ENCODE data around the gene ENTPD2. TPM values are rescaled to one million over a fixed set of nuclear protein-coding genes. Genes with fewer than 3 reads are reported as not detected.
A peak's percentile ranks its signal among the peaks of the same experiment; 100 is the strongest.

The ENTPD2 gene
- total and polyA plus RNA-seq, 9 of the 15 experiments (the other 6 are each of a cell fraction or from before 2014, with no cell fraction given) = 0.04 to 0.60 (median 0.14) TPM; not detected in 4

DNA sequence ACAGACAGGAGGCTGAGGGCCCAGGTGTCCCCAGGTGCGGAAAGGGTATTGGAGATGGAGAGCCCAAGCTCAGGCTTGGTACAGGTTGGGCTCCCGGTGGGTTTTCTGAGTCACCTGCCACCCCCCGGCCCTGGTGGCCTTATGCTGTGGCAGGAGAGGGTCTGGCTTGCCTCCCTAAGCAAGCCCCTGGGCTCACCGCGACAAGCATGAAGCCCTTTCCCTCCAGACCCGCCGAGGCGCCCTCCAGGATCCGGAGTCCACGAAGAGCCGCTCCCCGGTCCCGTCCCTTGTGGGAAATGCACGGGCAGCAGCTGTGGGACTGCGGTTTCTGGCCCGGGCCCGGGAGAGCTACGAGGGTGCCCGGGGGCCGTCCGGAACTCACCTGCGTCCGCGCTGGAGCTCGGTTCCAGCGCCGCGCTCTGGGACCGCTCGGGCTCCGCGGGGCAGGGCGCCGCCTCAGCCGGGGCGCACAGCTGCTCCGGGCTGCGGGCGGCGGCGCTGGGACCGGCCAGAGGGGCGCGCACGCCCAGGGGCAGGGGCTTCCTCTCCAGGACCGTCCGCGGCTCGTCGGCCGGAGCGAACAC lies 15.7 kb upstream of the ENTPD2 start (continued):
- TF ChIP-seq ATF1 (CRISPR knock-in tag; IDR thresholded peaks at IDR 0.05) = no peak
- no peak for TF ChIP-seq ATF1 (tag; IDR thresholded peaks at IDR 0.05)
- TF ChIP-seq FUS (optimal IDR thresholded peaks at IDR 0.05; ENCODE audit: low read depth, low read length) = no peak
- TF ChIP-seq ZNF407 (IDR thresholded peaks at IDR 0.05; ENCODE audit: low read depth) = no peak
- peak; percentile 66; the same call in 1 of the 2 replicates for TF ChIP-seq ZBTB7A (IDR thresholded peaks at IDR 0.05; ENCODE audit: borderline replicate concordance, control insufficient read depth, low read depth, low read length)
- TF ChIP-seq, protein P1, sequence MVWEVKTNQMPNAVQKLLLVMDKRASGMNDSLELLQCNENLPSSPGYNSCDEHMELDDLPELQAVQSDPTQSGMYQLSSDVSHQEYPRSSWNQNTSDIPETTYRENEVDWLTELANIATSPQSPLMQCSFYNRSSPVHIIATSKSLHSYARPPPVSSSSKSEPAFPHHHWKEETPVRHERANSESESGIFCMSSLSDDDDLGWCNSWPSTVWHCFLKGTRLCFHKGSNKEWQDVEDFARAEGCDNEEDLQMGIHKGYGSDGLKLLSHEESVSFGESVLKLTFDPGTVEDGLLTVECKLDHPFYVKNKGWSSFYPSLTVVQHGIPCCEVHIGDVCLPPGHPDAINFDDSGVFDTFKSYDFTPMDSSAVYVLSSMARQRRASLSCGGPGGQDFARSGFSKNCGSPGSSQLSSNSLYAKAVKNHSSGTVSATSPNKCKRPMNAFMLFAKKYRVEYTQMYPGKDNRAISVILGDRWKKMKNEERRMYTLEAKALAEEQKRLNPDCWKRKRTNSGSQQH (CRISPR knock-in tag; IDR thresholded peaks at IDR 0.05) = no peak
- peak in 1 of 2 experiments; percentile 19 for TF ChIP-seq E2F6 (IDR thresholded peaks at IDR 0.05; ENCODE audit: borderline replicate concordance in 1 of 2, extremely low read depth in 1 of 2, insufficient read depth in 1 of 2, insufficient read length in 1 of 2, low read depth in 1 of 2, low read length in 1 of 2, poor library complexity in 1 of 2, severe bottlenecking in 1 of 2)
- no peak for TF ChIP-seq JUN (IDR thresholded peaks at IDR 0.05; ENCODE audit: borderline replicate concordance, low read depth, low read length)
- no peak for TF ChIP-seq JUN (CRISPR knock-in tag; IDR thresholded peaks at IDR 0.05; ENCODE audit: borderline replicate concordance)
- no peak for TF ChIP-seq HDGF (IDR thresholded peaks at IDR 0.05)
- TF ChIP-seq ZNF24 (IDR thresholded peaks at IDR 0.05) = no peak
- no peak for TF ChIP-seq SAP30 (IDR thresholded peaks at IDR 0.05; ENCODE audit: borderline replicate concordance, insufficient read depth, low read depth, low read length, poor library complexity, severe bottlenecking)
- TF ChIP-seq ZBTB1 (CRISPR knock-in tag; IDR thresholded peaks at IDR 0.05; ENCODE audit: borderline replicate concordance, low read depth) = 0 out of 2 replicates have a peak, but pooled peaks have one; percentile 16
- TF ChIP-seq CBFB (CRISPR knock-in tag; IDR thresholded peaks at IDR 0.05) = no peak

Data from K562 (cell line).